C1 segment of cervical spinal cord (tissue), 14 donors: ENCODE results near the gene PGAM1.
"Not testable (repeated sequence)": the region's sequence is repeated elsewhere in the genome, so short reads cannot be mapped to it uniquely, and the experiment has no call there.

ENCODE experiments used
- DNase-seq, 14 donors: peaks; one replicate each; lab custom pipeline; 2025; lab: John Stamatoyannopoulos, UW

The PGAM1 gene

GRCh38 chr10:97456034-97456685 is 30.2 kb downstream of the PGAM1 start:
- no peak for DNase-seq

- no peak for DNase-seq
These were observed 30.7 kb downstream of the PGAM1 start for GRCh38 chr10:97456686-97457065.

GRCh38 chr10:97459111-97459510 is 33.1 kb downstream of the PGAM1 start:
- DNase-seq = no peak

GRCh38 chr10:97459933-97460332 is 33.9 kb downstream of the PGAM1 start:
- no peak for DNase-seq

GRCh38 chr10:97462309-97462708 is 36.3 kb downstream of the PGAM1 start:
- DNase-seq = no peak

GRCh38 chr10:97463363-97464132 is 37.6 kb downstream of the PGAM1 start:
- peak in 5 of 14 donors; percentile 8 to 30 (median 26) for DNase-seq

GRCh38 chr10:97464226-97464625 is 38.2 kb downstream of the PGAM1 start:
- no peak for DNase-seq

GRCh38 chr10:97465982-97466381 is 40.0 kb downstream of the PGAM1 start:
- no peak for DNase-seq

- DNase-seq = no peak
These were observed 40.8 kb downstream of the PGAM1 start for GRCh38 chr10:97466755-97467154.

- DNase-seq = no peak
These were observed 42.2 kb downstream of the PGAM1 start for GRCh38 chr10:97468162-97468561.

- DNase-seq = not testable (repeated sequence)
These were observed 42.8 kb downstream of the PGAM1 start for GRCh38 chr10:97468781-97469180.

GRCh38 chr10:97474918-97475317 is 48.9 kb downstream of the PGAM1 start:
- DNase-seq = no peak

- no peak for DNase-seq
These were observed 50.1 kb downstream of the PGAM1 start for GRCh38 chr10:97475936-97476594.

- not testable (repeated sequence) for DNase-seq
These were observed 53.4 kb downstream of the PGAM1 start for GRCh38 chr10:97479410-97479809.

GRCh38 chr10:97479939-97480338 is 53.9 kb downstream of the PGAM1 start:
- DNase-seq = no peak

- DNase-seq = no peak
These were observed 55.1 kb downstream of the PGAM1 start for GRCh38 chr10:97481071-97481470.

- no peak for DNase-seq
These were observed 56.4 kb downstream of the PGAM1 start for GRCh38 chr10:97482381-97482780.
